ENCODE data around the gene ATP5MC2.
"Not testable (repeated sequence)": the region's sequence is repeated elsewhere in the genome, so short reads cannot be mapped to it uniquely, and the experiment has no call there.

The ATP5MC2 gene

DNA sequence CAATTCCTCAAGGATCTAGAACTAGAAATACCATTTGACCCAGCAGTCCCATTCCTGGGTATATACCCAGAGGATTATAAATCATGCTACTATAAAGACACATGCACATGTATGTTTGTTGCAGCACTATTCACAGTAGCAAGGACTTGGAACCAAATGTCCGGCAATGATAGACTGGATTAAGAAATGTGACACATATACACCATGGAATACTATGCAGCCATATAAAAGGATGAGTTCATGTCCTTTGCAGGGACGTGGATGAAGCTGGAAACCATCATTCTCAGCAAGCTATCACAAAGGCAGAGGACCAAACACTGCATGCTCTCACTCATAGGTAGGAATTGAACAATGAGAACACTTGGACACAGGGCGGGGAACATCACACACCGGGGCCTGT, 29.6 kb downstream of the ATP5MC2 start:
- not testable (repeated sequence) for DNase-seq (ENCODE audit: low read depth)

DNA sequence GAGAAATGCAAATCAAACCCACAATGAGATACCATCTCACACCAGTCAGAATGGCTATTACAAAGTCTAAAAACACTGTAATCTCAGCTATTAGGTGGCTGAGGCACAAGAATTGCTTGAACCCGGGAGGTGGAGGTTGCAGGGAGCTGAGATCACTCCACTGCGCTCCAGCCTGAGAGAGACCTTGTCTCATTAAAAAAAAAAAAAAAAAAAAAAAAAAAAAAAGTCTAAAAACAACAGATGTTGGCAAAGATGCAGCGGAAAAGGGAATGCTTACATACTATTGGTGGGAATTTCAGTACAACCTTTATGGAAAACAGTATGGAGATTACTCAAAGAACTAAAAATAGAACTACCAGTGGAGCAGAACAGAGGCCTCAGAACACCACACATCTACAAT, 30.7 kb downstream of the ATP5MC2 start:
- no peak for DNase-seq (ENCODE audit: low read depth)

DNA sequence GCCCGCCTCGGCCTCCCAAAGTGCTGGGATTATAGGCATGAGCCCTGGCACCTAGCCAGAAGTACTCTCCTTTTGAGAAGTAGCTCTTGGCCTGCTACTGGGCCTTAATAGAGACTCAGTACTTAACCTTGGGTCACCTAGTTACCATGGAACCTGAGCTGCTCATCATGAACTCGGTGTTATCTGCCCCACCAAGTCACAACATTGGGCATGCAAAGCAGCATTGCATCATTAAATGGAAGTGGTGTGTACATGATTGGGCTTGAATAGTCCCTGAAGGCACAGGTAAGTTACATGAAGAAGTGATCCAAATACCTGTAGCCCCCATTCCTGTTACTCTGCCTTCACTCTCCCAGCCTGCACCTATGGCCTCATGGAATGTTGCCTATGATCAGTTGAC, 31.8 kb downstream of the ATP5MC2 start:
- DNase-seq (ENCODE audit: low read depth) = no peak

DNA sequence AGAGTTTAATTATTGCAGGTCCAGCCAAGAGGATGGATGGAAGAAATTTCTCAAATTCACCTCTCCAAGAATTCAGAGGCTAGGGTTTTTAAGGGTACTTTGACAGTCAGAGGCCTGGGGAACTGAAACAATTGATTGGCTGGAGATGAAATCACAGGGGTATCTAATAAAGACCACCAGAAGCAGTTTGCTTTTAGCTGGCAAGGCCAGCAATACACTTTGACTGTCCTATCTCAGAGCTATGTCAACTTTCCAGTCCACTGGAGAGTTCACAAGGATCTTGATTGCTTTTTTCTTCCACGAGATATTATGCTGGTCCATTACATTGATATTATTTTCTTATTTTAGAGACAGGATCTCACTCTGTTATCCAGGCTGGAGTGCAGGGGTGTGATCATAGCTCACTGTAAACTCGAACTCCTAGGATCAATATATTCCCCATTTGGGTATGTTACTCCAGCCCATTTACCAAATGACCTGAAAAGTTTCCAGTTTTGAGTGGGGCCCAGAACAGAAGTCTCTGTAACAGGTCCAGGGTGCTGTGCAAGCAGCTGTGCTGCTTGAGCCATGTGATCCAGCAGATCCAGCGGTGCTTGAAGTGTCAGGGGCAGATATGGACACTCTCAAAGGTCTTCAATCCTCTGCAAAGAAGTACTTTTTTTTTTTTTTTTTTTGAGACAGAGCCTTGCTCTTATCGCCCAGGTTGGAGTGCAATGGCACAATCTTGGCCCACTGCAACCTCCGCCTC, 32.5 kb downstream of the ATP5MC2 start:
- no peak for DNase-seq (ENCODE audit: low read depth)

DNA sequence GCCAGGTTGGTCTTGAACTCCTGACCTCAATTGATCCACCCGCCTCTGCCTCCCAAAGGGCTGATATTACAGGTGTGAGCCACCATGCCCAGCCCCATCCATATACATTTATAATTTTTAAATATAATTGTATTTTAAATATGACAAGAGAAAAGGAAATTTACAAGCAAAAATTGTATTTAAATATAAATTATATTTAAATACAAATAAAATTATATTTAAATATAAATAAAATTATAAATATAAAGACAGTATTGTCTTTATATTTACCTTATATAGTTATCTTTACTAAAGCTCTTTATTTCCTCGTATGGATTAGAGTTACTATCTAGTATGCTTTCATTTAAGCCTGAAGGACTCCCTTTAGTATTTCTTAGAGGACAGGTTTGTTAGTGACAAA, 37.8 kb downstream of the ATP5MC2 start:
- DNase-seq (ENCODE audit: low read depth) = no peak

DNA sequence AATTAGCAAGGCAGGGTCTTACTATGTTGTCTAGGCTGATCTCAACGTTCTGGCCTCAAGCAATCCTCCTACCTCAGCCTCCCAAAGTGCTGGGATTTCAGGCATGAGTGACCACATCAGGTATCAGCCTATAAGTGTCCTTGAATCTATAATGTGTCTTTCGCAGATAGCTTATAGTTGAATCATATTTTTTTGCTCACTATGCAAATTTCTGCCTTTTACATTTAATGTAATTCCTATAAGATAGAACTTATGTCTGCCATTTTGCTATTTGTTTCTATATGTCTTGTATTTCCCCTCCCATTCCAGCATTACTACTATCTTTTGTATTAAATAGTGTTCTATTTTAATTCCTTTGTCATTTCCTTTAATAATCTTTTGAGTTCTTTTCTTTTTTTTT, 39.2 kb downstream of the ATP5MC2 start:
- DNase-seq (ENCODE audit: low read depth) = no peak

DNA sequence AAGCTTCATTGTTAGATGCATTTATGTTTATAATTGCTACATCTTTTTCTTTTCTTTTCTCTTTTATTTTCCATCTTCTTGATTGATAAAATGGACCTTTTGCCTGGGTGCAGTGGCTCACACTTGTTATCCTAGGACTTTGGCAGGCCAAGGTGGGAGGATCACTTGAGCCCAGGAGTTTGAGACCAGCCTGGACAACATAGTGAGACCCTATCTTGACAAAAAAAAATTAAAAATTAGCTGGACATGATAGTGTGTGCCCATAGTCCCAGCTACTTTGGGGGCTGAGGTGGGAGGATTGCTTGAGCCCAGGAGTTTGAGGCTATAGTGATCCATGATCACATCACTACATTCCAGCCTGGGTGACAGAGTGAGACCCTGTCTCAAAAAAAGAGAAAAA, 40.2 kb downstream of the ATP5MC2 start:
- DNase-seq (ENCODE audit: low read depth) = not testable (repeated sequence)

DNA sequence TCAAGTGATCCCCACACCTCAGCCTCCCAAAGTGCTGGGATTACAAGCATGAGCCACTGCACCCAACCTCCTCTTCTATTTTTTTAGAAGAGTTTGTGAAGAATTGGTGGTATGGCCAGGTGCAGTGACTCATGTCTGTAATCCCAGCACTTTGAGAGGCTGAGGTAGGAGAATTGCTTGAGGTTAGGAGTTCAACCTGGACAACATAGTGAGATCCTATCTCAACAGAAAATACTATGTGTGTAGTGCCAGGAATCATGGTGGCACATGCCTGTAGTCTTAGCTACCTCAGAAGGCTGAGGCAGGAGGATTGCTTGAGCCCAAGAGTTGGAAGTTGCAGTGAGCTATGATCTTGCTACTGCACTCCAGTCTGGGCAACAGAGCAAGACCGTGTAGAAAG, 44.2 kb downstream of the ATP5MC2 start:
- no peak for DNase-seq (ENCODE audit: low read depth)

DNA sequence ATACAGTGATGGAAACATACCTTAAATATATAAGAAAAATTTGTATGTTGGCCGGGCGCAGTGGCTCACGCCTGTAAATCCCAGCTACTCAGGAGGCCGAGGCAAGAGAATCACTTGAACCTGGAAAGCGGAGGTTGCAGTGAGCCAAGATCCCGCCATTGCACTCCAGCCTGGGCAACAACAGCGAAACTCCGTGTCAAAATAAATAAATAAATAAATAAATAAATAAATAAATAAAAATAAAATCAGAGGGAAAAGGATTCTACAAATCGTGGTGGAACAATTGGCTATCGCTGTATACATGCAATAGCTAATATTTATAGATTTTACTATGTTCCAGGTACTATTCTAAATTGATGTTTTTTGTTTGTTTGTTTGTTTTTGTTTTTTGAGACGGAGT, 48.0 kb downstream of the ATP5MC2 start:
- no peak for DNase-seq (ENCODE audit: low read depth)

DNA sequence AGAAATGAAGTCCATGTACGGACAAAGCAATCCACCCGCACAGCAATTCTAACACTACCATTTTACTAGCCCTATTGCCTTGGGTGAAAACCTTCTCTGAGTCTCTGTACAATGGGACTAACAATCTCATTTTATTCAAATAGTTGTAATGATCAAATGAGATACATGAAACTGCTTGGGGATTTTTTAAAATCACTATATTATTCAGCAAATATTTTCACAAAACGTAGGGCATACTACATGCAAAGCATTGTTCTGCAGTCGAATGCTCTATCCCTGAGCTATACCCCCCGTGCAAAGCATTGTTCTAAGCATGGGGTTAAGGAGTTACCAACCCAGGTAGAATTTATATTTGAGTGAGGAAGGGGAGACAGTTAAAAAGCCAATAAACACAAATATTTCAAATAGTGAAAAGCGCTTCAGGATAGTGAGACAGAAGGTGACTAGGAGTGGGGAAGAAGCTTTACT, 49.1 kb downstream of the ATP5MC2 start:
- no peak for DNase-seq (ENCODE audit: low read depth)

DNA sequence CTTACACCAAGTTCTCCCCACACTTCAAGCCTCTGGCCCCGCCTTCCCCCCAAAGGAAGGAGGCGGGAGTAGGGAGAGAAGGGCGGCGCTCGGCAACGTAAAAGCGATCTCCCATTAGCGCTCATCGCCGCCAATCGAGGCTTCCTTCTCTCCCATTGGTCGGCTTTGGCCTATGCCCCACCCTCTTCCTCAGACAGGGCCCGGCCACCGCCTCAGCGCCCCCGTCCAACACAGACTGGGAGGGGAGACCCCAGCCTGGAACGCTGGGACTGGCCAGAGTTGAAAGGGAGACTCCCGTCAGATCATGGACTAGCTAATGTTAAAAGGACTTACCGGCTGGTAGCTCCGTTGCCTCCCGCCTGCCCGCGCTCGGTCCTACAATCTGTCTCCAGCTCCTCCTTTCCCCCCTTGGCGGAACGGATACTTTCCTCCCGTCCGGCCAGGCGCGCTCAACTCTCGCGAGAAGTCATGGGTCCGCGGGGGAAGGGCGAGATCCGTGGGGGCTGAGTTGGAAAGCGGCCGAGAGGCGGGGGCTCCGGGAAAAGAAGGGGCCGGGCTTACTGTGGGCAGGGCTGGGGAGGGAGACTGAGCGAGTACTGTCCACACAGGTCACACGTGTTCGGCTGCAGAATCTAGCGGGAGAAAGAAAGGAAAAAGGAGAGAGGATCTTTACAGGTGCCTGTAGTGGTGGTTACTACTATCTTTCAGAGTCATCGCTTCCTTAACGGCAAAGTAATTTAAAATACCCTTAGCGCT, 49.8 kb downstream of the ATP5MC2 start, which contains the start of gene ATF7:
ATF7 (minus strand) TSS at position 437 of the 756 bp plus-strand sequence. CDS start 25,382 bp downstream, outside the sequence.
- DNase-seq (ENCODE audit: low read depth) = peak; percentile 95

DNA sequence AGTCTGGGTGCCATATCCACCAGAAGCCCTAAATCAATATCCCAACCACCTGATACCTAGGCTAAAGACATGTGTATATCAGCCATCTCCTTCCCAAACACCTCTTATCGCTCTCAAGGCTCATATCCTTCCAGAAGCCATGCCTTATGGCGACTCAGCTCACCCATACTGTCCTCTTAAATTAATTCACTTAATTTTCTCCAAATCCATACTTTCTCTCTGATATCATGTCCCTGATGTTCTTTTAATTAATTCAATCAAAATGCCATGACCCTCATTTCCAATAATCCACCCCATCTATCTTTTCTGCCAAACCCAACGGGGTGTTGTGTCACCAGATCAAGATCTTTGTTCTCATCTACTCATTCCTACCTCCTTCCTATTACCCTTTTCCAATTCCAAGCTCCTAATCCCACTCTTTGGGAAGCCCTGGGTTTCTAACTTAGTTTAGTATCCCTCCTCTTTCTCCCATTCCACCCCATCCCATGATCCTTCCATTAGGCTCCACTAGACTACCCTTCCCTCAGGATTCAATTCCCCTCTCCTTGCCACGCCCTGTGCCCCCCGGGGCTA, 50.4 kb downstream of the ATP5MC2 start:
- DNase-seq (ENCODE audit: low read depth) = no peak

DNA sequence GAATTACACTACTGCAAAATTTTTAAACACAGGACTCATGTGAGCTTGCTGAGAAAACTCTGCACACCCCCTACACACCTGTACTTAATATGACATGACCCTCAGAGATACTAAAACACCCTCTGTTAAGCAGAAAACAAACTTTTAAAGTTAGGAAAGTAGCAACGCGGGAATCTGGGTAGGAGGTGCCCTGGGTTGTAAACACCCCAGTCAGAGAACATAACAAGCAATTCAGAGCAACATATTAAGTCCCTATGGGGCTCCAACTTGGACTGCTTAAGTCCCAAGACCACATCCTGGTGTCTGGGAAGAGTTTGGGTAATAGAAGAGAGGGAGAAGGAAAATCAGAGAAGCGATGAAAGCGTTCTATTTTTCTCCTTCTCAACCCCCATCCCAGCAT, 50.9 kb downstream of the ATP5MC2 start:
- no peak for DNase-seq (ENCODE audit: low read depth)

DNA sequence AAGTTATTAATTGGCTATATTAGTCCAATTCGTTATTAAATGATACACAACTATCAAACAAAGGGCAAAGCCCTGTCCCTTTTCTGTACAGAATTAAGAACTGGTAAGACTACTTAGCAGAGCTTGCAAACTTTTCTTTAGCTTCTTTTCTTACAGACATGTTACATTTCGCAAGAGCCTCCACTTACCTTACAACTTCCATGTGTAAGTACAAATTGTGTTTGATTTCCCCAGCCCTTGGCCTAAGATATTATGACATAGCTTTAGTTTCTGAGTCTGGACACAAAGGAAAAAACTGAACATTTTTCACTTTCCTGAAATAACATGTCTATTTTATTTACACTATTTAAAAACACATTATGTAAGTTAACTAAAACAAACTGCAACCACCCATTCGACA, 51.4 kb downstream of the ATP5MC2 start:
- no peak for DNase-seq (ENCODE audit: low read depth)

DNA sequence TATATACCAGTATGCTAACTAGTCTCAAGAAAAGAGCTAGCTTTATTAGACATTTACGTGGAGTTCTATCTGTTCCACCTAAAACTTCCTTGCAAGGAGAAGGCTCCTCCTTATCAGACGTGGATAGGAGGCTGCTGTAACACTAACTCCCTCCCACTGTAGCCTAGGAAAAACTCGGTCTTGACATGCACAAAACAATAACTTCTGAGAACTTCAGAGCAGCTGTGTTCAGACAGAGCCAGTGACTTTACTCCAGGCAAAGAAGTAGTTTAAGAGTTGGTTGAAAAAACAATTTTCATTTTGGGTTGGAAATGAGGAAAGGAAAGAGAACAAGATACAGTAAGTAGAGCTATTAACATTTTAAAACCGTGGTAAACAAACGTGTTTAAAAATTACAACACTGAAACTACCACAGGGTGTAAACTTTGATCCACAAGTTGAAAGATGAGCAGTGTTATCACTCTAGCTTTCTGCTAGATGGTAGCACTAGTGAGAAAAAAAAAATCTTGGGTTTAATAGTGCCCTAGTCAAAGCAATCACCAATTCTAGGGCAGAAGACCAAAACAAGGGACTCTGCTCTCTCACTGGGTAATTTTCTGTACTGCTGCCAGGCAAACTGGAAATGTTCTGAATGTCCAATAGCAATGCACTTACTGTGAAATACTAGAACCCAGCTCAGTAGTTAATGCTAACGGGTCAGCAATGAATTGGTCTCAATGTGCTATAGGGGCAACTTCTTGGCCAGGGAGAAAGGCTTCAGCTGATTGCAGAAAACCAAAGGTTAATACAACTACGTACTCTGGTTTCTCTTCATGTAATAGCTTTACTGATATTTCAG, 52.1 kb downstream of the ATP5MC2 start:
- peak; percentile 78 for DNase-seq (ENCODE audit: low read depth)

DNA sequence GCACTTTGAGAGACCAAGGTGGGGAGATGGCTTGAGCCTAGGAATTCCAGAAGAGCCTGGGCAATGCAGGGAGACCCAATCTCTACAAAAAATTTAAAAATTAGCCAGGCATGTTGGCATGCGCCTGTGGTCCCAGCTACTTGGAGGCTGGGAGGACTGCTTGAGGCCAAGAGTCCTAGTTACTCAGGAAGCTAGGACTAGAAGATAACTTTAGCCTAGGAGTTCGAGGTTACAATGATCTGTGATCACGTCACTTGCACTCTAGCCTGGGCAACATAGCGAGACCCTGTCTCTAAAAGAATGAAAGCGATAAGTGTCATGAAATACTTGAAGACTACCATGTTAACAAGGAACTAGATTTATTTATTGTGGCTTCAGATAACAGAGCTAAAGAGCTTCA, 53.2 kb downstream of the ATP5MC2 start:
- no peak for DNase-seq (ENCODE audit: low read depth)

DNA sequence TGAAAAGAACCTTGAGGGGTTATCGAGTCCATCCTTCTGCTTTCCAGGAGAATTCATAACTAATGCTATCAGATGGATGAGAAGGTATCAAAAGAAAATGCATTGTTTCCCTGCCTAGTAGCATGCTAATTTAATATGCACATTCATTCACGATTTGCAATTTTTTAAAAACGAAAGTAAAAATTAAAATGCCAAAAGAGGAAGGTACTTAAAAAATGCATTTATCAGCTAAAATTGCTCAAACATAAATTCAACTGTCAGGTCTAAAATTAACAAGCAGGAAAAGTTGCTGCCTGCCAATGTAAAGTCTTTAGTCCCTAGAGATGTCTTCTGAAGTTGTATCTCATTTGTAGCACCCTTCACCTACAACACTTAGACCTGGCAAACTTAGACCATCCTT, 57.6 kb downstream of the ATP5MC2 start:
- no peak for DNase-seq (ENCODE audit: low read depth)

DNA sequence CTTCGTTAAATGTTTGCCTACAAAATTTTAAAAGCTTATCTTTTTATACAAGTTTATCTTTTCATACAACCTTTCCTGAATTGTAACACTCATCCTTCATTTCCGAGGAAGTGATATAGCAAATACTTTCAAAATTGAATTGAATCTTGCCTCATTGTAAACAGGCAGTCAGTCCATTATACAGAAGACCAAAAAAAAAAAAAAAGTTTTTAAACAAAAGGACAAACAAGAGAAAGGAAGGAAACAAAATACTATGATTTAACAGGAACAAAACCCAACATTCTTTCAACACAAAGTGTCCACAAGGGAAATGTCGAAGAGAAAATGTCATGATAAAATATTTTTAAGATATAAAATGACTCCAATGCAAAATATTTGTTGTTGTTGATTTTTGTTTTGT, 58.2 kb downstream of the ATP5MC2 start:
- no peak for DNase-seq (ENCODE audit: low read depth)

DNA sequence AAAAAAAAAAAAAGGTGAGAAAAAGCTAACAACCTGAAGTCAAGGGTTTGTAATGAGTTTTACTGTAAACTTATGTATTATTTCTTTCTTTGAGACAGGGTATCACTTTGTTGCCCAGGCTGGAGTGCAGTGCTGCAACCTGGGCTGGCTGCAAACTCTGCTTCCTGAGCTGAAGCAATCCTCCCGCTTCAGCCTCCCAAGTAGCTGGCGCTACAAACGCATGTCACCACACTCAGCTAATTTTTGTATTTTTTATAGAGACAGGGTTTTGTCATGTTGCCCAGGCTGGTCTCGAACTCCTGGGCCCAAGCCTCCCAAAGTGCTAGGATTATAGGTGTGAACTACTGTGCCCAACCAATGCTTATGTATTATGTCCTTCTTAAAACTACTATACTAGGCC, 58.9 kb downstream of the ATP5MC2 start:
- DNase-seq (ENCODE audit: low read depth) = no peak
